K562 (cell line): ENCODE measurements around the gene TENM4. TPM values are rescaled to one million over a fixed set of nuclear protein-coding genes. Genes with fewer than 3 reads are reported as not detected.

Source experiments
- ATAC-seq: fragments of 200-7000 bp; cut with Tn5 transposase; 3 replicates; pipeline ENCODE4 v1.9.1; 2020; ENCODE audit warnings: moderate library complexity
- BruUV-seq: library from RNA; stranded (reverse); fragments of 400-500 nt; replicated peaks from 2 replicates; lab custom pipeline; 2021; lab: Mats Ljungman, UMichigan
- CTCF ChIA-PET: fragments of 300-600 bp; formaldehyde crosslinking; extraction: SDS; loops from one replicate; lab custom pipeline; 2021; ENCODE audit warnings: low intra/inter-chr PET ratio; lab: Yijun Ruan, JAX
- POLR2A ChIA-PET: fragments of 300-600, 350-650 bp; sonication (Branson Sonifier 250); formaldehyde crosslinking; extraction: SDS; loops from one replicate; lab custom pipeline; 2021; ENCODE audit warnings: antibody characterized with exemption, inconsistent platforms; lab: Yijun Ruan, JAX
- DNase-seq, 4 experiments: peaks; one replicate each; pipeline versions ENCODE4 v3.0.0 to v3.0.0-alpha.2; 2011 to 2018; ENCODE audit warnings: low spot score in 3 of 4, mixed read lengths in 3 of 4; ENCODE audit errors: extremely low read depth in 1 of 4
- FAIRE-seq: peaks from 2 replicates; lab custom pipeline; 2011; peaks lifted over from hg19 to GRCh38; lab: Jason Lieb, UNC
- H2AFZ ChIP-seq: 2 replicates; pipeline ENCODE4 v1.6.0; 2011; ENCODE audit warnings: low read depth, low read length, control low read depth, inconsistent platforms
- H3K27ac ChIP-seq: fragments of 200-600 bp; 3 replicates; pipeline ENCODE4 v1.8.0; 2011; ENCODE audit warnings: low read depth, mild to moderate bottlenecking, control low read depth, inconsistent platforms, low read length, moderate library complexity, mixed read lengths; ENCODE audit errors: extremely low read depth
- H3K27me3 ChIP-seq, 2 experiments: fragments of 300-600 bp in 1 of 2; 2 replicates in 1 of 2; 3 replicates in 1 of 2; pipeline versions ENCODE4 v1.6.0 to v1.8.0; 2011; ENCODE audit warnings: inconsistent platforms in 2 of 2, low read length in 2 of 2, mild to moderate bottlenecking in 1 of 2, mixed read lengths in 1 of 2, moderate library complexity in 1 of 2; ENCODE audit not compliant: control insufficient read depth in 2 of 2, insufficient read depth in 2 of 2
- H3K36me3 ChIP-seq: fragments of 300-600 bp; 3 replicates; pipeline ENCODE4 v1.8.0; 2011; ENCODE audit warnings: mild to moderate bottlenecking, low read length, inconsistent platforms; ENCODE audit not compliant: control insufficient read depth, insufficient read depth
- H3K4me1 ChIP-seq, 2 experiments: fragments of 200-600 bp in 1 of 2; replicated peaks in 1 of 2; 2 replicates in 1 of 2; 3 replicates in 1 of 2; pipeline versions ENCODE4 v1.5.1 to v1.8.0; 2011; ENCODE audit warnings: inconsistent platforms in 2 of 2, low read length in 2 of 2, mild to moderate bottlenecking in 1 of 2, mixed read lengths in 1 of 2, moderate library complexity in 1 of 2; ENCODE audit not compliant: control insufficient read depth in 2 of 2, insufficient read depth in 2 of 2
- H3K4me2 ChIP-seq: 2 replicates; pipeline ENCODE4 v1.6.1; 2011; ENCODE audit warnings: low read length, control low read depth, inconsistent platforms, mixed read lengths; ENCODE audit not compliant: insufficient read depth
- H3K4me3 ChIP-seq: fragments of 200-600 bp; sonication (generic), shearing (Covaris generic); 2 replicates; pipeline ENCODE4 v1.5.1; 2016; ENCODE audit warnings: control low read depth, inconsistent platforms
- H3K79me2 ChIP-seq: fragments of 200-600 bp; 3 replicates; pipeline ENCODE4 v1.8.0; 2011; ENCODE audit warnings: low read length, inconsistent platforms; ENCODE audit not compliant: control insufficient read depth, insufficient read depth
- H3K9ac ChIP-seq, 2 experiments: 2 replicates each; pipeline versions ENCODE4 v1.6.0 to v1.6.1; 2011; ENCODE audit warnings: low read depth in 2 of 2, low read length in 2 of 2, control low read depth in 1 of 2, inconsistent platforms in 1 of 2, mild to moderate bottlenecking in 1 of 2, mixed read lengths in 1 of 2; ENCODE audit not compliant: insufficient read depth in 1 of 2
- H3K9me1 ChIP-seq: one replicate; pipeline ENCODE4 v1.6.0; 2011; ENCODE audit warnings: inconsistent platforms, mild to moderate bottlenecking, low read length, moderate library complexity; ENCODE audit not compliant: control insufficient read depth, insufficient read depth
- H3K9me3 ChIP-seq: replicated peaks from 2 replicates; pipeline ENCODE4 v1.5.1; 2011; ENCODE audit warnings: low read depth, low read length, inconsistent platforms; ENCODE audit not compliant: control insufficient read depth, insufficient read depth
- H4K20me1 ChIP-seq: replicated peaks from 2 replicates; pipeline ENCODE4 v1.6.1; 2011; ENCODE audit warnings: low read length, inconsistent platforms, mixed read lengths; ENCODE audit not compliant: control insufficient read depth, insufficient read depth
- EWSR1 ChIP-seq: fragments of 450-650 bp; IDR thresholded peaks from 2 replicates; pipeline ENCODE4 v1.6.1; 2018; ENCODE audit warnings: borderline replicate concordance, mild to moderate bottlenecking, low read depth, moderate library complexity; ENCODE audit not compliant: partially characterized antibody
- KLF1 ChIP-seq: fragments of 450-650 bp; IDR thresholded peaks from 2 replicates; pipeline ENCODE4 v1.6.1; 2016; ENCODE audit warnings: missing genetic modification characterization, missing compliant biosample characterization
- PCBP1 ChIP-seq: fragments of 200-400 bp; formaldehyde crosslinking; IDR thresholded peaks from 2 replicates; pipeline ENCODE4 v1.6.1; 2018; ENCODE audit warnings: mild to moderate bottlenecking, low read depth, low read length; ENCODE audit not compliant: poor library complexity, severe bottlenecking
- RAD51 ChIP-seq: fragments of 450-650 bp; IDR thresholded peaks from 2 replicates; pipeline ENCODE4 v1.7.1; 2016; ENCODE audit warnings: low read depth, mild to moderate bottlenecking, borderline replicate concordance
- ZFP1 ChIP-seq: fragments of 450-650 bp; formaldehyde crosslinking; IDR thresholded peaks from 2 replicates; pipeline ENCODE4 v1.4.0; 2020; ENCODE audit warnings: mild to moderate bottlenecking, mixed read lengths
- ZNF12 ChIP-seq: sonication (generic); formaldehyde crosslinking; IDR thresholded peaks from 2 replicates; pipeline ENCODE4 v1.4.0; 2020; ENCODE audit warnings: mild to moderate bottlenecking, missing genetic modification reagents
- ZNF224 ChIP-seq: sonication (generic); formaldehyde crosslinking; IDR thresholded peaks from 2 replicates; pipeline ENCODE4 v1.8.0; 2022; ENCODE audit warnings: mild to moderate bottlenecking, missing genetic modification reagents
- ZNF77 ChIP-seq: fragments of 250-450 bp; sonication (Bioruptor Pico); IDR thresholded peaks from 2 replicates; pipeline ENCODE4 v1.5.0; 2020
- WGBS: fragments of 100-300 bp; shearing (Covaris generic); methylation state at CpG from one replicate; pipeline ENCODE4 v1.1.6; 2016; ENCODE audit warnings: low coverage, mixed read lengths; ENCODE audit not compliant: insufficient coverage; ENCODE audit errors: missing lambda C conversion rate; 5-methylcytosine and 5-hydroxymethylcytosine counted together
- in situ Hi-C: fragments of 300-500 bp; cut with MboI; formaldehyde crosslinking; loops from 4 replicates; pipeline ENCODE4 v1.15.0; 2018; ENCODE audit warnings: inconsistent platforms, mixed read lengths
- intact Hi-C: fragments of 100-400 bp; cut with micrococcal nuclease; formaldehyde crosslinking; loops from 2 replicates; pipeline ENCODE4 v1.14.2; 2022
- polyA plus RNA-seq, 8 experiments: library from polyadenylated mRNA; depleted of rRNA in 4 of 8; stranded (reverse) in 5 of 8; unstranded in 3 of 8; fragments of >200 nt; fragmentation: Nextera tagmentation in 2 of 8; fragmentation: Illumina TruSeq in 1 of 8; extraction: Ambion mirVana in 2 of 8; extraction: Trizol in 1 of 8; gene quantifications; 2 replicates each; pipeline versions ENCODE4 v1.2.1 to v1.2.3, GENCODE V29; 2011 to 2014; ENCODE audit warnings: inconsistent platforms in 1 of 8, missing spikeins in 1 of 8
- total RNA-seq, 7 experiments: library from RNA; depleted of rRNA in 6 of 7; stranded (reverse); fragments of >200 nt in 6 of 7; fragmentation: Illumina TruSeq in 2 of 7; extraction: Trizol in 2 of 7; gene quantifications; 2 replicates each; pipeline versions ENCODE4 v1.2.1 to v1.2.3, GENCODE V29; 2011 to 2021; ENCODE audit warnings: low replicate concordance in 1 of 7
- TF ChIP-seq, protein P1 (sequence below): fragments of 200-800 bp; sonication (Bioruptor generic); IDR thresholded peaks from 2 replicates; pipeline ENCODE4 v1.6.1; 2017; ENCODE audit warnings: missing genetic modification characterization, missing compliant biosample characterization
- TF ChIP-seq, protein P2 (sequence below): sonication (generic); formaldehyde crosslinking; IDR thresholded peaks from 2 replicates; pipeline ENCODE4 v1.8.0; 2022; ENCODE audit warnings: mild to moderate bottlenecking, missing genetic modification reagents
- TF ChIP-seq, protein P3 (sequence below): fragments of 250-450 bp; sonication (Bioruptor Pico); IDR thresholded peaks from 2 replicates; pipeline ENCODE4 v1.9.0; 2021; ENCODE audit warnings: mild to moderate bottlenecking, inconsistent platforms
- TF ChIP-seq, protein P4 (sequence below): sonication (generic); formaldehyde crosslinking; IDR thresholded peaks from 2 replicates; pipeline ENCODE4 v1.8.0; 2022; ENCODE audit warnings: mild to moderate bottlenecking, low read depth, missing genetic modification reagents
- TF ChIP-seq, protein P5 (sequence below): sonication (generic); formaldehyde crosslinking; IDR thresholded peaks from 2 replicates; pipeline ENCODE4 v1.8.0; 2022; ENCODE audit warnings: missing genetic modification reagents, mild to moderate bottlenecking, borderline replicate concordance

TENM4 gene
- total and polyA plus RNA-seq, 9 of the 15 experiments (the other 6 are each of a cell fraction or from before 2014, with no cell fraction given), result 0.16 TPM; not detected in 8

DNA sequence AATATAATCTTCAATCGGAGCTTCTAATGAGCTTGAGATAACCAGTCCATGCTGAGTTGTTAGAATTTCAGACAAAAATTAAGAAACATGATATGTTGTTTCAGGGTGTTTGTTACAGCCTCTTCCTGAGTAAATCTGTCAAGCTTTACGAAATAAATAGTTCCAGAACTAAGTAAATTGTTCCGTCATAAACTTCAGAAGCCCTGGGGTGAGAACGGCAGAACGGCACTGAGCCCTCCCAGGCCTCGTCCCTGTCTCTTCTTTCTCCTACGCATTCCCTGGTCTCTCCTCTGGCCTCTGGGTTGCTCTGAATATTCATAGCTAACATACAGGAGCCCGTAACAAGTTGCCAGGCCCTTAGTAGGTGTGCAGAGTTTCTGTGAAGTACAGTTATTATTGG is 475.4 kb downstream of the TENM4 start:
- no peak overlapping the region for H2AFZ ChIP-seq
- H4K20me1 ChIP-seq, result 0 out of 2 replicates have a peak, but pooled peaks cover 3% of the 10 kb centered on the region
- no peak overlapping the region for H3K4me2 ChIP-seq
- no peaks in the 10 kb centered on the region for H3K36me3 ChIP-seq
- intact Hi-C loops, result loop anchor here (10.0 kb wide), 1 partner anchor 171 kb away; no protein-coding TSS in a partner anchor
- no peaks in the 10 kb centered on the region for H3K9me1 ChIP-seq
- H3K4me1 ChIP-seq, result no peaks in the 10 kb centered on the region
- H3K79me2 ChIP-seq, result no peaks in the 10 kb centered on the region
- in situ Hi-C loops, result no loop called here
- under 1% methylated on average over 8 of the region's 8 CpGs for WGBS
- ChIA-PET CTCF (no interaction called here), POLR2A (no interaction called here)
- ATAC-seq (no peak), DNase-seq (no peak), FAIRE-seq (no peak)
- peaks cover 0 to 5% of the 10 kb centered on the region in 2 experiments; a peak in 2 of 5 replicates for H3K27me3 ChIP-seq
- no peak overlapping the region for H3K9ac ChIP-seq
- no peak overlapping the region for H3K4me3 ChIP-seq
- BruUV-seq, result no TSS peak
- no peaks in the 10 kb centered on the region for H3K9me3 ChIP-seq
- H3K27ac ChIP-seq, result no peak overlapping the region
- TF ChIP-seq, protein P1, sequence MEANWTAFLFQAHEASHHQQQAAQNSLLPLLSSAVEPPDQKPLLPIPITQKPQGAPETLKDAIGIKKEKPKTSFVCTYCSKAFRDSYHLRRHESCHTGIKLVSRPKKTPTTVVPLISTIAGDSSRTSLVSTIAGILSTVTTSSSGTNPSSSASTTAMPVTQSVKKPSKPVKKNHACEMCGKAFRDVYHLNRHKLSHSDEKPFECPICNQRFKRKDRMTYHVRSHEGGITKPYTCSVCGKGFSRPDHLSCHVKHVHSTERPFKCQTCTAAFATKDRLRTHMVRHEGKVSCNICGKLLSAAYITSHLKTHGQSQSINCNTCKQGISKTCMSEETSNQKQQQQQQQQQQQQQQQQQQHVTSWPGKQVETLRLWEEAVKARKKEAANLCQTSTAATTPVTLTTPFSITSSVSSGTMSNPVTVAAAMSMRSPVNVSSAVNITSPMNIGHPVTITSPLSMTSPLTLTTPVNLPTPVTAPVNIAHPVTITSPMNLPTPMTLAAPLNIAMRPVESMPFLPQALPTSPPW (CRISPR knock-in tag), result no peak
- TF ChIP-seq, protein P2, sequence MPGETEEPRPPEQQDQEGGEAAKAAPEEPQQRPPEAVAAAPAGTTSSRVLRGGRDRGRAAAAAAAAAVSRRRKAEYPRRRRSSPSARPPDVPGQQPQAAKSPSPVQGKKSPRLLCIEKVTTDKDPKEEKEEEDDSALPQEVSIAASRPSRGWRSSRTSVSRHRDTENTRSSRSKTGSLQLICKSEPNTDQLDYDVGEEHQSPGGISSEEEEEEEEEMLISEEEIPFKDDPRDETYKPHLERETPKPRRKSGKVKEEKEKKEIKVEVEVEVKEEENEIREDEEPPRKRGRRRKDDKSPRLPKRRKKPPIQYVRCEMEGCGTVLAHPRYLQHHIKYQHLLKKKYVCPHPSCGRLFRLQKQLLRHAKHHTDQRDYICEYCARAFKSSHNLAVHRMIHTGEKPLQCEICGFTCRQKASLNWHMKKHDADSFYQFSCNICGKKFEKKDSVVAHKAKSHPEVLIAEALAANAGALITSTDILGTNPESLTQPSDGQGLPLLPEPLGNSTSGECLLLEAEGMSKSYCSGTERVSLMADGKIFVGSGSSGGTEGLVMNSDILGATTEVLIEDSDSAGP (CRISPR knock-in tag), result no peak
- TF ChIP-seq ZNF12 (CRISPR knock-in tag), result no peak
- no peak for TF ChIP-seq PCBP1
- TF ChIP-seq ZNF77 (CRISPR knock-in tag), result no peak
- TF ChIP-seq KLF1, result no peak
- TF ChIP-seq, protein P3, sequence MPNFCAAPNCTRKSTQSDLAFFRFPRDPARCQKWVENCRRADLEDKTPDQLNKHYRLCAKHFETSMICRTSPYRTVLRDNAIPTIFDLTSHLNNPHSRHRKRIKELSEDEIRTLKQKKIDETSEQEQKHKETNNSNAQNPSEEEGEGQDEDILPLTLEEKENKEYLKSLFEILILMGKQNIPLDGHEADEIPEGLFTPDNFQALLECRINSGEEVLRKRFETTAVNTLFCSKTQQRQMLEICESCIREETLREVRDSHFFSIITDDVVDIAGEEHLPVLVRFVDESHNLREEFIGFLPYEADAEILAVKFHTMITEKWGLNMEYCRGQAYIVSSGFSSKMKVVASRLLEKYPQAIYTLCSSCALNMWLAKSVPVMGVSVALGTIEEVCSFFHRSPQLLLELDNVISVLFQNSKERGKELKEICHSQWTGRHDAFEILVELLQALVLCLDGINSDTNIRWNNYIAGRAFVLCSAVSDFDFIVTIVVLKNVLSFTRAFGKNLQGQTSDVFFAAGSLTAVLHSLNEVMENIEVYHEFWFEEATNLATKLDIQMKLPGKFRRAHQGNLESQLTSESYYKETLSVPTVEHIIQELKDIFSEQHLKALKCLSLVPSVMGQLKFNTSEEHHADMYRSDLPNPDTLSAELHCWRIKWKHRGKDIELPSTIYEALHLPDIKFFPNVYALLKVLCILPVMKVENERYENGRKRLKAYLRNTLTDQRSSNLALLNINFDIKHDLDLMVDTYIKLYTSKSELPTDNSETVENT (CRISPR knock-in tag), result no peak
- TF ChIP-seq, protein P4, sequence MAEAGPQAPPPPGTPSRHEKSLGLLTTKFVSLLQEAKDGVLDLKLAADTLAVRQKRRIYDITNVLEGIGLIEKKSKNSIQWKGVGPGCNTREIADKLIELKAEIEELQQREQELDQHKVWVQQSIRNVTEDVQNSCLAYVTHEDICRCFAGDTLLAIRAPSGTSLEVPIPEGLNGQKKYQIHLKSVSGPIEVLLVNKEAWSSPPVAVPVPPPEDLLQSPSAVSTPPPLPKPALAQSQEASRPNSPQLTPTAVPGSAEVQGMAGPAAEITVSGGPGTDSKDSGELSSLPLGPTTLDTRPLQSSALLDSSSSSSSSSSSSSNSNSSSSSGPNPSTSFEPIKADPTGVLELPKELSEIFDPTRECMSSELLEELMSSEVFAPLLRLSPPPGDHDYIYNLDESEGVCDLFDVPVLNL (CRISPR knock-in tag), result no peak
- TF ChIP-seq, protein P5, sequence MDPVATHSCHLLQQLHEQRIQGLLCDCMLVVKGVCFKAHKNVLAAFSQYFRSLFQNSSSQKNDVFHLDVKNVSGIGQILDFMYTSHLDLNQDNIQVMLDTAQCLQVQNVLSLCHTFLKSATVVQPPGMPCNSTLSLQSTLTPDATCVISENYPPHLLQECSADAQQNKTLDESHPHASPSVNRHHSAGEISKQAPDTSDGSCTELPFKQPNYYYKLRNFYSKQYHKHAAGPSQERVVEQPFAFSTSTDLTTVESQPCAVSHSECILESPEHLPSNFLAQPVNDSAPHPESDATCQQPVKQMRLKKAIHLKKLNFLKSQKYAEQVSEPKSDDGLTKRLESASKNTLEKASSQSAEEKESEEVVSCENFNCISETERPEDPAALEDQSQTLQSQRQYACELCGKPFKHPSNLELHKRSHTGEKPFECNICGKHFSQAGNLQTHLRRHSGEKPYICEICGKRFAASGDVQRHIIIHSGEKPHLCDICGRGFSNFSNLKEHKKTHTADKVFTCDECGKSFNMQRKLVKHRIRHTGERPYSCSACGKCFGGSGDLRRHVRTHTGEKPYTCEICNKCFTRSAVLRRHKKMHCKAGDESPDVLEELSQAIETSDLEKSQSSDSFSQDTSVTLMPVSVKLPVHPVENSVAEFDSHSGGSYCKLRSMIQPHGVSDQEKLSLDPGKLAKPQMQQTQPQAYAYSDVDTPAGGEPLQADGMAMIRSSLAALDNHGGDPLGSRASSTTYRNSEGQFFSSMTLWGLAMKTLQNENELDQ (CRISPR knock-in tag), result no peak
- TF ChIP-seq RAD51, result no peak
- no peak for TF ChIP-seq ZNF224 (CRISPR knock-in tag)
- TF ChIP-seq EWSR1, result no peak
- no peak for TF ChIP-seq ZFP1 (CRISPR knock-in tag)
